ENCODE data around the gene SLC9A3. TPM values are rescaled to one million over a fixed set of nuclear protein-coding genes. Genes with fewer than 3 reads are reported as not detected.

Gene SLC9A3
- total RNA-seq, 1 experiment from 2014 or later: 0.85 TPM

DNA sequence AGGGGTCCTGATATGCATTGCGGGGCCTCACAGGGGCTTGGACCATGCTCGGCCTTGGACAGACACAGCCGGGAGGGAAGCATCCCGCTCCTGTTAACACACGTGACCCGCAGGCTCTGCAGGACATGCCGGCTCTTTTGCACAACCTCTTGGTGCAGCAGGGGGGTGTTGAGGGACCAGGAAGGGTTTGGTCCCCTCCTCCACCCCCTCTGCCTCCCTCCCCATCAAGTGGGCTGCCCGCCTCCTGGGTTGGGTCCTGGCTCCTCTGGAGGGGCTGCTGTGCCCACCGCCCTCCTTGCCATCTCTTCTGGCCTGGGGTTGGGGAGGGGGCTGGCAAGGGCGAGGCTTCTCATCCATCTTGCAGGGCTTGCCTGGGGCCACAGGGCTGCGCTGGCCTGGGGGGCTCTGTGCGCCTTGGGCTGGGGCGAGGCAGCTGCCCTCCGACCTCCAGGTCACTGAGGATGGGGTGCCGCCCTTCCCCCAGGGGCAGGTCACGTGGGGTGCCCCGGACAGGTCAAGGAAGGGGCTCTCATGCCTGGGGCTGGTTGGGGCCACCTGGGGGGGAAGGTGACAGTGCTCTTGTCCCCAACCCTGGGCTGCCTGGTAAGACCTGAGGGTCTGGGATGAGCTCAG, 16.8 kb upstream of the SLC9A3 start:
- H4K20me1 ChIP-seq (ENCODE audit: control insufficient read depth, insufficient read depth, insufficient read length): no peaks in the 10 kb centered on the region
- H3K4ac ChIP-seq (ENCODE audit: low read depth, low read length): no peak overlapping the region
- no peak overlapping the region for H3K9ac ChIP-seq (ENCODE audit: extremely low read depth, insufficient read length, low read length)
- no peaks in the 10 kb centered on the region for H3K23me2 ChIP-seq (ENCODE audit: insufficient read length, low read depth, low read length, poor library complexity, severe bottlenecking)
- H3K27ac ChIP-seq (ENCODE audit: insufficient read length, low read depth, low read length): no peak overlapping the region
- no peak overlapping the region for H3T11ph ChIP-seq (ENCODE audit: low read length)
- H3K4me2 ChIP-seq (ENCODE audit: insufficient read depth, insufficient read length, low read length): no peak overlapping the region
- no peak overlapping the region for H2AK5ac ChIP-seq (ENCODE audit: insufficient read length, low read length)
- no peaks in the 10 kb centered on the region for H3K27me3 ChIP-seq (ENCODE audit: insufficient read depth, low read length)
- no peak overlapping the region for H2AFZ ChIP-seq (ENCODE audit: low read length)
- no peak overlapping the region for H2BK12ac ChIP-seq (ENCODE audit: insufficient read length, low read depth, low read length)
- no peak overlapping the region for H3K27ac Mint-ChIP-seq
- H3K4me1 Mint-ChIP-seq: peaks cover 0 to 5% of the 10 kb centered on the region in 2 experiments; a peak in 1 of 4 replicates
- H3K9me3 Mint-ChIP-seq: no peaks in the 10 kb centered on the region
- no peaks in the 10 kb centered on the region for H3K79me2 ChIP-seq (ENCODE audit: insufficient read depth, low read length)
- no CpG with 5 or more reads among the region's 17 CpGs for WGBS (ENCODE audit: extremely low coverage, insufficient read length, low lambda C conversion rate)
- H3K4me1 ChIP-seq (ENCODE audit: insufficient read depth, low read length): no peaks in the 10 kb centered on the region
- no peak overlapping the region for H3K18ac ChIP-seq (ENCODE audit: insufficient read length, low read depth, low read length)
- TF ChIP-seq CTCF (conservative IDR thresholded peaks at IDR 0.05): no peak
- H3K4me3 Mint-ChIP-seq: no peak overlapping the region
- H3K56ac ChIP-seq (ENCODE audit: insufficient read length, low read depth, low read length): no peak overlapping the region
- no peak overlapping the region for H4K8ac ChIP-seq (replicated peaks; ENCODE audit: insufficient read length, low read depth, low read length)
- H3K14ac ChIP-seq (ENCODE audit: insufficient read depth, low read length): no peak overlapping the region
- H3K79me1 ChIP-seq (ENCODE audit: insufficient read depth, low read depth, low read length, poor library complexity, severe bottlenecking): no peaks in the 10 kb centered on the region
- no peak overlapping the region for H4K91ac ChIP-seq (ENCODE audit: insufficient read length, low read depth, low read length)
- H2BK120ac ChIP-seq (ENCODE audit: low read depth, low read length, poor library complexity, severe bottlenecking): no peak overlapping the region
- H2BK5ac ChIP-seq (ENCODE audit: insufficient read length, low read length): no peak overlapping the region
- no peaks in the 10 kb centered on the region for H3K36me3 Mint-ChIP-seq (ENCODE audit: insufficient read depth in 1 of 3, low read depth in 3 of 3)
- no peak overlapping the region for H3K23ac ChIP-seq (ENCODE audit: insufficient read length, low read depth, low read length)
- no peaks in the 10 kb centered on the region for H3K9me3 ChIP-seq (ENCODE audit: control insufficient read depth, low read depth, low read length)
- H4K5ac ChIP-seq (ENCODE audit: insufficient read length, low read depth, low read length): no peak overlapping the region
- no peak overlapping the region for H2BK15ac ChIP-seq (ENCODE audit: low read depth, low read length)
- no peak for DNase-seq
- H3K27me3 Mint-ChIP-seq (ENCODE audit: low read depth): peaks cover 47% of the 10 kb centered on the region
- H2BK20ac ChIP-seq (ENCODE audit: low read depth, low read length, poor library complexity, severe bottlenecking): no peak overlapping the region

All from H9 (cell line).